ENCODE measurements around the gene APLP2. TPM values are rescaled to one million over a fixed set of nuclear protein-coding genes. Genes with fewer than 3 reads are reported as not detected.

APLP2 gene
- total and polyA plus RNA-seq, 9 donors = 198 to 466 (median 251) TPM

DNA sequence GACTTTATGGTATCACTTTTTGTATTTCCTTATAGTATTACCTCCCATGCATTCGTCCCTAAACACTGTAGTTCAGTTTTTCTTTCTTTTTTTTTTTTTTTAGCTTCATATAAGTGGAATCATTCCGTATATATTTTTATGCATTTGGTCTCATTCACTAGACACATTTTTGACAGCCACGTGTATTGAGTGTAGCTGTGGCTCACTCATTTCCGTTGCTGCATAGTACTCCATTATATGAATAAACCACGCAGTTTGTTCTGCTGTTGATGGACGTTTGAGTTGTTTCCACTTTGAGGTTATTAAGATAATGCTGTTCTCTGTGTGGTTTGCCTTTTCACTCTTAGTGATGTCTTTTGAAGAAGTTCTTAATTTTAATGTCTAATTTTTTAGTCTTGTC lies 8.4 kb downstream of the APLP2 start:
- no peaks in the 10 kb centered on the region for H3K9me3 ChIP-seq
- H3K27ac ChIP-seq = no peak overlapping the region
- no peaks in the 10 kb centered on the region for H3K4me1 ChIP-seq (ENCODE audit: insufficient read depth)
- 84 to 89% (median 88%) methylated on average over 6 of the region's 6 CpGs for WGBS, 3 donors
- intact Hi-C loops (cut with DNase I) = no loop called here
- H3K4me3 ChIP-seq = no peak overlapping the region
- TF ChIP-seq, protein P1, sequence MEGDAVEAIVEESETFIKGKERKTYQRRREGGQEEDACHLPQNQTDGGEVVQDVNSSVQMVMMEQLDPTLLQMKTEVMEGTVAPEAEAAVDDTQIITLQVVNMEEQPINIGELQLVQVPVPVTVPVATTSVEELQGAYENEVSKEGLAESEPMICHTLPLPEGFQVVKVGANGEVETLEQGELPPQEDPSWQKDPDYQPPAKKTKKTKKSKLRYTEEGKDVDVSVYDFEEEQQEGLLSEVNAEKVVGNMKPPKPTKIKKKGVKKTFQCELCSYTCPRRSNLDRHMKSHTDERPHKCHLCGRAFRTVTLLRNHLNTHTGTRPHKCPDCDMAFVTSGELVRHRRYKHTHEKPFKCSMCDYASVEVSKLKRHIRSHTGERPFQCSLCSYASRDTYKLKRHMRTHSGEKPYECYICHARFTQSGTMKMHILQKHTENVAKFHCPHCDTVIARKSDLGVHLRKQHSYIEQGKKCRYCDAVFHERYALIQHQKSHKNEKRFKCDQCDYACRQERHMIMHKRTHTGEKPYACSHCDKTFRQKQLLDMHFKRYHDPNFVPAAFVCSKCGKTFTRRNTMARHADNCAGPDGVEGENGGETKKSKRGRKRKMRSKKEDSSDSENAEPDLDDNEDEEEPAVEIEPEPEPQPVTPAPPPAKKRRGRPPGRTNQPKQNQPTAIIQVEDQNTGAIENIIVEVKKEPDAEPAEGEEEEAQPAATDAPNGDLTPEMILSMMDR (IDR thresholded peaks at IDR 0.05) = no peak
- TF ChIP-seq POLR2A (IDR thresholded peaks at IDR 0.05) (no peak), EP300 (IDR thresholded peaks at IDR 0.05) (no peak)
- no peaks in the 10 kb centered on the region for H3K27me3 ChIP-seq
- no peaks in the 10 kb centered on the region for H3K36me3 ChIP-seq
- no peak for DNase-seq

DNA sequence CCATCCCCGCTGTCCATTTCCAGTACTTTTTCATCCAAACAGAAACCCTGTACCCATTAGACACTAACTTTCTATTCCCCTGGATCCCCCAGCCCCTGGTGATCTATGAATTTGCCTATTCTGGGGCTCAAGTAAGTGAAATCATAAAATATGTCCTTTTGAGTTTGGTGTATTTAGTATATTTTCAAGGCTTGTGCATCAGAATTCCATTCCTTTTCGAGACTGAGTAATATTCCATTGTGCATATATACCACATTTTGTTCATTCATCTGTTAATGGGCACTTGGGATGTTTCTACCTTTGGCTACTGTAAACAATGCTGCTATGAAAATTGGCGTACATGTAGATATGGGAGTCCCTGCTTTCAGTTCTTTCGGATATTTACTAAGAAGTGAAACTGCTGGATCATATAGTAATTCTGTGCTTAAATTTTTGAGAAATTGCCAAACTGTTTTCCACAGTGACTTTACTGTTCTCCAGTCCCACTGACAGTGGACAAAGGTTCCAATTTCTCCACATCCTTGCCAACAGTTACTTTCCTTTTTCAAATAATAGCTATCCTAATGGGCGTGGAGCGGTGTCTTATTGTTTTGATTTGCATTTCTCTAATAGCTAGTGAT lies 16.1 kb downstream of the APLP2 start:
- Histone ChIP-seq H3K27ac (no peak overlapping the region), H3K36me3 (no peaks in the 10 kb centered on the region), H3K4me3 (no peak overlapping the region), H3K4me1 (ENCODE audit: insufficient read depth) (peaks cover 1% of the 10 kb centered on the region), H3K27me3 (no peaks in the 10 kb centered on the region), H3K9me3 (no peaks in the 10 kb centered on the region)
- DNase-seq = no peak
- no peak for TF ChIP-seq POLR2A (IDR thresholded peaks at IDR 0.05)
- TF ChIP-seq EP300 (IDR thresholded peaks at IDR 0.05) = no peak
- TF ChIP-seq, protein P1 (IDR thresholded peaks at IDR 0.05) = no peak
- intact Hi-C loops (cut with DNase I) = no loop called here
- 95 to 97% (median 96%) methylated on average over 6 of the region's 6 CpGs for WGBS, 3 donors

DNA sequence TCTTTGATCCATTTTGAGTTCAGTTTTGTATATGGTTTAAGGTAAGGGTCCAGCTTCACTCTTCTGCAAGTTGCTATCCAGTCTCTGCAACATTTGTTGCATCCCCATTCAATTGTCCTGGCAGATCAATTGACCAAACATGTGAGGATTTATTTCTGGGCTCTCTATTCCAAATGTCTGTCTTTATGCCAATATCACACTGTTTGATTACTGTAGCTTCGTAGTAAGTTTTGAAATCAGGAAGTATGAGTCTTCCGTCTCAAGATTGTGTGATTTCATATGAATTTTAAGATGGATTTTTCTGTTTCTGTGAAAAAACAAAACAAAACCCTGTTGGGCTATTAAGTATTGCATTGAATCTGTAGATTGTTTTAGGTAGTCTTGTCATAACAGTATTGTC lies 17.0 kb downstream of the APLP2 start:
- Histone ChIP-seq H3K36me3 (no peaks in the 10 kb centered on the region), H3K4me3 (no peak overlapping the region), H3K27ac (no peak overlapping the region), H3K4me1 (ENCODE audit: insufficient read depth) (peaks cover 1% of the 10 kb centered on the region), H3K9me3 (no peaks in the 10 kb centered on the region), H3K27me3 (no peaks in the 10 kb centered on the region)
- WGBS, 3 donors = 84 to 85% (median 85%) methylated on average over 2 of the region's 2 CpGs
- intact Hi-C loops (cut with DNase I) = no loop called here
- DNase-seq = no peak
- no peak for TF ChIP-seq EP300 (IDR thresholded peaks at IDR 0.05)
- TF ChIP-seq POLR2A (IDR thresholded peaks at IDR 0.05) = no peak
- TF ChIP-seq, protein P1 (IDR thresholded peaks at IDR 0.05) = no peak

DNA sequence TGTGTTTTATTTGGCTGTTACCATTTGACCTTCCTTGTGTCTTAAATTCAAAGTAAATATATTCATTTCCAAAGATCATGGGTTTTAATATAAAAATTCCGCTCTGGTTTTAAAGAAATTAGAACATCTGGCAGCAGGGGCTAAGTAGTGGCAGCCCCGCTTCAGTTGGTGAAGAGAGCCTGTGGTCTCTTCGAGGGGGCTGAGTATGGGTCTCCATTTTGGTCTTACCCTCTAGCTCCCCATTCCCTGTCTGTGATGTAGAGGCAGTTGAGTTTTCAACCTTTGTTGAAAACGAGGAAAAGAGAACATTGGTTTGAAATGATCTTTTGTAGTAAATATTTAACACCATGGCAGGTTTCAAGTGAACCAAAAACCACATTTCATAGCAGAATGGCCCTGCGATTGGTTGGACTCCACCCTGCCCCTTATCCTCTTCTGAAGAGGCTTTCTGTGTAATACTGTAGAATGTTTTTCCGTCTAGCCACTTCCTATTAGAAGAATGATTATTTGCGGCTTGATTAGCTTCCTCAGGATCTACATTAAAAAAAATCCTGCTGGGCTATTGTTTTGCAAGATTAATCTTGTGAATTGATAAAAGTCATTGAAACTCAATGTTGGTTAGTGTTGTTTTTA lies 17.7 kb downstream of the APLP2 start:
- TF ChIP-seq EP300 (IDR thresholded peaks at IDR 0.05) (no peak), POLR2A (IDR thresholded peaks at IDR 0.05) (no peak)
- TF ChIP-seq, protein P1 (IDR thresholded peaks at IDR 0.05) = no peak
- H3K9me3 ChIP-seq = no peaks in the 10 kb centered on the region
- H3K36me3 ChIP-seq = no peaks in the 10 kb centered on the region
- no peak for DNase-seq
- H3K27me3 ChIP-seq = no peaks in the 10 kb centered on the region
- H3K4me1 ChIP-seq (ENCODE audit: insufficient read depth) = peaks cover 1% of the 10 kb centered on the region
- 81 to 87% (median 86%) methylated on average over 7 of the region's 7 CpGs for WGBS, 3 donors
- H3K27ac ChIP-seq = no peak overlapping the region
- intact Hi-C loops (cut with DNase I) = no loop called here
- no peak overlapping the region for H3K4me3 ChIP-seq
